LNCaP clone FGC (cell line): ENCODE results near the gene RAB39A.
"Not testable (repeated sequence)": the region's sequence is repeated elsewhere in the genome, so short reads cannot be mapped to it uniquely, and the experiment has no call there.

Source experiments
- DNase-seq: peaks from one replicate; pipeline ENCODE4 v3.0.0-alpha.2; 2011; ENCODE audit warnings: low read depth
- H3K4me3 ChIP-seq: 2 replicates; pipeline ENCODE4 v1.5.1; 2011; ENCODE audit warnings: mild to moderate bottlenecking, low read depth, low read length, control low read depth
- CTCF ChIP-seq: IDR thresholded peaks from 2 replicates; pipeline ENCODE4 v1.5.1; 2012; ENCODE audit warnings: mild to moderate bottlenecking; ENCODE audit not compliant: control insufficient read depth, insufficient read depth; ENCODE audit errors: extremely low read depth

Gene RAB39A

GRCh38 chr11:107916671-107917241, 11.5 kb upstream of the RAB39A start:
- H3K4me3 ChIP-seq, result no peak overlapping the region
- no peak for DNase-seq
- peak; percentile 44 for TF ChIP-seq CTCF

GRCh38 chr11:107921997-107922396, 6.3 kb upstream of the RAB39A start:
- DNase-seq, result no peak
- H3K4me3 ChIP-seq, result no peak overlapping the region
- TF ChIP-seq CTCF, result no peak

GRCh38 chr11:107923519-107923918, 4.7 kb upstream of the RAB39A start:
- H3K4me3 ChIP-seq, DNase-seq: not testable (repeated sequence)

GRCh38 chr11:107924306-107924705, 3.9 kb upstream of the RAB39A start:
- TF ChIP-seq CTCF, result no peak
- no peak overlapping the region for H3K4me3 ChIP-seq
- DNase-seq, result no peak

- no peak for TF ChIP-seq CTCF
- no peak overlapping the region for H3K4me3 ChIP-seq
- no peak for DNase-seq
These were observed 689 bp upstream of the RAB39A start for GRCh38 chr11:107927559-107927958.

GRCh38 chr11:107928767-107929507, 689 bp downstream of the RAB39A start:
- no peak for TF ChIP-seq CTCF
- DNase-seq, result no peak
- peak overlapping the region; percentile 36 for H3K4me3 ChIP-seq

DNA sequence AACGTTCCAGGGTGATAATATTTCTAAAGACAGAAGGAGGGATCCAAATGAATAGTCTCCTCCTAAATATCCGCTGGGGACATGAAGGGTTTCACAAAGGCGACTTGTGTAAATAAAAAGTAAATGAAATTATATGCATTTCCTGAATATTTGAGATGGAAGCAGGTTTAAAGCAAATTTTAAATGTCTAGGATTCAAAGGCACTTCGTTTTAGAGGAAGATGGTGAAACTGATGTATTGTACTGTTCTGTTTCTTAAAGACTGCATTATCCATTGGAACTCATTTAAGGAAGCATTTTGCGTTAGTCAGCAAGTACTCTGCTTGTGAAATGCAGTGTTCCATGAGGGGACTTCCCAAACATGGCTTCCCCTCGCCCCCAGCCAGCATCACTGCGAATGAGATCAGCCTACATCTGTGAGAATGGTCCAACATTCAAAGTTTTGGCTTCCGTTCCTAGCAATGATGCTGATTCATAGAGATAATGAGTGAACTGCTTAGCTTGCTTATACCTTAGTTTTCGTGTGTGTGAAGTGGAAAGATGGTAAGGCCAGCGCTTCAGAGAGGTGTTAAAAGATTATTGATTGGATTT, 1.5 kb downstream of the RAB39A start:
- no peak overlapping the region for H3K4me3 ChIP-seq
- no peak for DNase-seq
- no peak for TF ChIP-seq CTCF
